Progenitor cell of endocrine pancreas (in vitro differentiated cells): ENCODE results near the gene PPM1E. TPM values are rescaled to one million over a fixed set of nuclear protein-coding genes. Genes with fewer than 3 reads are reported as not detected.
A peak's percentile ranks its signal among the peaks of the same experiment; 100 is the strongest.

Source experiments
- DNase-seq: peaks from one replicate; pipeline ENCODE4 v3.0.0; 2021; ENCODE audit warnings: low spot score; ENCODE audit not compliant: unreplicated experiment
- H3K27ac Mint-ChIP-seq: 2 replicates; pipeline ENCODE4 v1.8.0; 2021; ENCODE audit warnings: mild to moderate bottlenecking, moderate library complexity, mixed read lengths
- H3K27me3 Mint-ChIP-seq: 2 replicates; pipeline ENCODE4 v1.8.0; 2021; ENCODE audit warnings: mixed read lengths
- H3K36me3 Mint-ChIP-seq: 2 replicates; pipeline ENCODE4 v1.8.0; 2022; ENCODE audit warnings: mixed read lengths; ENCODE audit not compliant: insufficient read depth
- H3K4me1 Mint-ChIP-seq: 2 replicates; pipeline ENCODE4 v1.8.0; 2021; ENCODE audit warnings: low read depth, mixed read lengths
- H3K4me3 Mint-ChIP-seq: 2 replicates; pipeline ENCODE4 v1.8.0; 2021; ENCODE audit warnings: low read depth, mild to moderate bottlenecking, moderate library complexity, mixed read lengths
- H3K9me3 Mint-ChIP-seq: 2 replicates; pipeline ENCODE4 v1.8.0; 2021; ENCODE audit warnings: low read depth, mixed read lengths
- long read RNA-seq: library from polyadenylated mRNA; unstranded; transcript quantifications from one replicate; pipeline ENCODE4 v2.0.0, GENCODE V29; 2020
- total RNA-seq: library from RNA; stranded (reverse); gene quantifications from 2 replicates; pipeline ENCODE4 v1.2.1, GENCODE V29; 2021
- TF ChIP-seq, protein P1 (sequence below): fragments of 200-600 bp; sonication (generic); IDR thresholded peaks from one replicate; pipeline ENCODE4 v1.5.0; 2021; ENCODE audit warnings: antibody characterized with exemption, mild to moderate bottlenecking; ENCODE audit not compliant: unreplicated experiment

Gene PPM1E
- total RNA-seq, result 1.6 and 1.7 TPM in 2 replicates
- long read RNA-seq, result 0 reads

DNA sequence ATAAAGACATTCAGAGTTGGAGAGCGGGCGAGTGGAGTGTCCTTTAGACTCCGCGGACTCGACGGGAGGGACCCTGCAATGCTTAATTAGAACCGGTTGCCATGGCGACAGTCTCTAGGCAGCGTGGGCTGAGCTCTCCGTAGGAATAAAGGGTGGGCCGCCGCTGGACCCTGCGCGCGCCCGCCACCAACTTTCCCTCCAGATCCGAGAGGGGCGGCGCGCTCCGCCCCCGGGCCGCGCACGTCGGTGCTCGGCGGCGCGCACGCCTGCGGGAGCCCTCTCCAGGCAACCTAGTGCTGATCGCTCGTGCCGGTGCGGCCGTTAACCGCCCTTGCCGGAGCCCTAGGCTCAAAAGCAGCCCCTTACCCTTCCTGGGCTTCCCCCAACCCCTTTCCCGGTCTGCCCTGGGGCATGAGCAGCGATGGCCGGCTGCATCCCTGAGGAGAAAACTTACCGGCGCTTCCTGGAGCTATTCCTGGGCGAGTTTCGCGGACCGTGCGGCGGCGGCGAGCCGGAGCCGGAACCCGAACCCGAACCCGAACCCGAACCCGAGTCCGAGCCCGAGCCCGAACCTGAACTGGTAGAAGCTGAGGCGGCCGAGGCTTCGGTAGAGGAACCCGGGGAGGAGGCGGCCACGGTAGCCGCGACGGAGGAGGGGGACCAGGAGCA, at the start of gene PPM1E:
TSS of gene PPM1E (plus strand) at position 278 of the 669 bp plus-strand sequence.
- TF ChIP-seq, protein P1, sequence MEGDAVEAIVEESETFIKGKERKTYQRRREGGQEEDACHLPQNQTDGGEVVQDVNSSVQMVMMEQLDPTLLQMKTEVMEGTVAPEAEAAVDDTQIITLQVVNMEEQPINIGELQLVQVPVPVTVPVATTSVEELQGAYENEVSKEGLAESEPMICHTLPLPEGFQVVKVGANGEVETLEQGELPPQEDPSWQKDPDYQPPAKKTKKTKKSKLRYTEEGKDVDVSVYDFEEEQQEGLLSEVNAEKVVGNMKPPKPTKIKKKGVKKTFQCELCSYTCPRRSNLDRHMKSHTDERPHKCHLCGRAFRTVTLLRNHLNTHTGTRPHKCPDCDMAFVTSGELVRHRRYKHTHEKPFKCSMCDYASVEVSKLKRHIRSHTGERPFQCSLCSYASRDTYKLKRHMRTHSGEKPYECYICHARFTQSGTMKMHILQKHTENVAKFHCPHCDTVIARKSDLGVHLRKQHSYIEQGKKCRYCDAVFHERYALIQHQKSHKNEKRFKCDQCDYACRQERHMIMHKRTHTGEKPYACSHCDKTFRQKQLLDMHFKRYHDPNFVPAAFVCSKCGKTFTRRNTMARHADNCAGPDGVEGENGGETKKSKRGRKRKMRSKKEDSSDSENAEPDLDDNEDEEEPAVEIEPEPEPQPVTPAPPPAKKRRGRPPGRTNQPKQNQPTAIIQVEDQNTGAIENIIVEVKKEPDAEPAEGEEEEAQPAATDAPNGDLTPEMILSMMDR, result no peak
- peaks cover 5% of the 10 kb centered on the region for H3K4me1 Mint-ChIP-seq
- H3K36me3 Mint-ChIP-seq, result no peaks in the 10 kb centered on the region
- DNase-seq, result peak; percentile 68
- H3K27me3 Mint-ChIP-seq, result peaks cover 57% of the 10 kb centered on the region
- H3K27ac Mint-ChIP-seq, result no peak within 1 kb of the TSS
- no peaks in the 10 kb centered on the region for H3K9me3 Mint-ChIP-seq
- peak within 1 kb of the TSS; percentile 89 for H3K4me3 Mint-ChIP-seq

DNA sequence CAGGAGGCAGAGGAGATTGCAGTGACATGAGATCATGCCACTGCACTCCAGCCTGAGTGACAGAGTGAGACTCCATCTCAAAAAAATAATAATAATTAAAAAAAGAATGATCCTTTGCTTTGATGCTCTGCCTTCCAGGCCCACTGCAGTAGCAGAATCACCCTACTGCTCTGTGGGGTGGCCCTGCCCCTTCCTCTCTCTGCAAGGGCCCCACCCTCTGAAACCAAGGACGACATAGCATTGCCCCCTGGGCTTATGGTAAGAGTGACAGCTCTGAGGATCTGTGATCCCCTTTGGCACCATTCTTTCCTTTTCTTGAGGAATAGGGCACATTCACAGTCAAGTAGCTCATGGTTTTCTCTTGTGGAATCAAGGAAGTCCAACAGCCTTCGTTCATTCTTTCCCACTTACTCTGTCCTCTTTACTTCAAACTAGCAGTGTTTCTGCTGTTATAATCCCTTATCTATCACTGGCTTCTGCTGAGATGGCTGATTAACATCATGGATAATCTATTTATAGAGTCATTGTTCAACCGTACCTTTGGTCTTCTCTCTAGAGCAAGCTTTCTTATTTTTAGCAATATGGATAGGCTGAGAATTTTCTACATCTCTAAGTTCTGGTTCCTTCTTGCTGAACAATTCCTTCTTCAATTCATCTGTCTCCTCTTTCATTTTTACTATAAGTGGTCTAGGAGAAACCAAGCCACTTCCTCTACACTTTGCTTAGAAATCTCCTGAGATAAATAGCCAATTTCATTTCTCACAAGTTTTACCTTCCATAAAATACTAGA, 49.1 kb upstream of the PPM1E start:
- H3K27ac Mint-ChIP-seq, result no peak overlapping the region
- peaks cover 9% of the 10 kb centered on the region for H3K36me3 Mint-ChIP-seq
- no peaks in the 10 kb centered on the region for H3K9me3 Mint-ChIP-seq
- TF ChIP-seq, protein P1, result no peak
- H3K27me3 Mint-ChIP-seq, result no peaks in the 10 kb centered on the region
- H3K4me3 Mint-ChIP-seq, result no peak overlapping the region
- no peak for DNase-seq
- peaks cover 3% of the 10 kb centered on the region for H3K4me1 Mint-ChIP-seq

DNA sequence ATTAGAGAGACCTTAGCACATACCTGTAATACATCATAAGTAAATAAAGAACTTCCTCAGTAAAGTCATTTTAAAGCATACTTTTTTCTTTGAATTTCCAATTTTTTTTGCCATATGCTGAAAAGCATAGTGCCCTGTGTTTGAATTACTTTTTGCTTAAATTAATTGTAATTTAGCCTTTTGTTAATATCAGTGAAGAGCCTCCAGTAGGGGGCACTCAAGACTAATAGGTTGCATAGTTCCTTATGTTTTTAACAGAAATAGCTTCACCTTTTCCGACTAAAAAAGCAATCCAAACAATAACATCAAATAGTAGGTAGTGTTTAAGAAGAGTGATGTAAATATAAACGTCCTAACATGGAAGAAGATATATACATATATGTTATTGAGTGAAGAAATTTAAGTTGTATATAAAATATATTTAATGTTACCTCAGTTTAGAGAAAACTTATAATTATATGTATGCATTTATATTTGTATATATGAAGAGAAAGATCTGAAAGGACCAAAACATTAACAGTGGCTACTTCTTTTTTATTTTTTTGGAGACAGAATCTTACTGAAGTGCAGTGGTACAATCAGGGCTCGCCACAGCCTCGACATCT, 44.6 kb upstream of the PPM1E start:
- peaks cover 2% of the 10 kb centered on the region for H3K4me1 Mint-ChIP-seq
- H3K27me3 Mint-ChIP-seq, result no peaks in the 10 kb centered on the region
- no peak overlapping the region for H3K27ac Mint-ChIP-seq

DNA sequence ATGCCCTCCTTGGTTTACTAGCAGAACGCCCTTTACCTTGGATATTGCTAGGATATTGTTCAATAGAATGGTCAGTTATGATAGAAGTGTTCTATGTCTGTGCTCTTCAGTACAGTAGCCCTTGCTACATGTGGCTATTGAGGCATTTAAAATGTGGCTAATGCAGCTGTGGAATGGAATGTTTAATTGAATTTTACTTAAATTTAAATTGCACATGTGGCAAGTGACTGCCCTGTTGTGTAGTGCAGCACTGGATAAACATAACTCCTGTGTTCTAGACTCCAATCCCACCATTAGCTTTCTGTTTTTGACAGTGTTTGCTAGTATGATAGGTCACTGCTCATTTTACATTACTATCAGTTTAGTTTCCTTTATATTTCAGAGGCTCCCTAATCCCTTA, 33.4 kb upstream of the PPM1E start:
- no peaks in the 10 kb centered on the region for H3K27me3 Mint-ChIP-seq
- TF ChIP-seq, protein P1, result no peak
- no peak overlapping the region for H3K4me3 Mint-ChIP-seq
- H3K36me3 Mint-ChIP-seq, result peaks cover 5% of the 10 kb centered on the region
- no peaks in the 10 kb centered on the region for H3K9me3 Mint-ChIP-seq
- no peak overlapping the region for H3K27ac Mint-ChIP-seq
- H3K4me1 Mint-ChIP-seq, result no peaks in the 10 kb centered on the region
- no peak for DNase-seq

More for the DNA sequence above, 44.6 kb upstream of the PPM1E start:
- no peak overlapping the region for H3K4me3 Mint-ChIP-seq
- no peaks in the 10 kb centered on the region for H3K9me3 Mint-ChIP-seq
- peaks cover 10% of the 10 kb centered on the region for H3K36me3 Mint-ChIP-seq
- TF ChIP-seq, protein P1, result peak; percentile 87
- no peak for DNase-seq

DNA sequence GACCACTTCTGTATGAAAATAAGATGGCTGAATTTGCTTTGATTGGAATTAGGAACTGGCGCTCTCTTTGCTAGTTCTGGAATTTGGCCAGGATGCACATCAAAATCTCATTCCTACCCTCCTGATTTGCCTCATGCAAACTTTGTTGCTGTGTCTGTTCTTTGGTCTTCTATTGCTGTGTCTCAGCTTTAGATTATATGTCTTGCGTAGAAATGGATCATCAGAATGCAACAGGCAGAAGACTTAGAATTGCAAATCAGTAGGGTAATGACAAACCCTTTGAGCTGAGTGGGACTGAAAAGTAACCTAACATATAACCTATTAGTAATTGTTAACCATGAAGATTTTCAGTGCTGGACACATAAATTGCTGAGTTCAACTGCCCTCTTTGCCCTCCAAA, 33.0 kb upstream of the PPM1E start:
- H3K4me1 Mint-ChIP-seq, result no peaks in the 10 kb centered on the region
- TF ChIP-seq, protein P1, result no peak
- DNase-seq, result no peak
- H3K36me3 Mint-ChIP-seq, result peaks cover 5% of the 10 kb centered on the region
- no peaks in the 10 kb centered on the region for H3K9me3 Mint-ChIP-seq
- H3K27me3 Mint-ChIP-seq, result no peaks in the 10 kb centered on the region
- H3K4me3 Mint-ChIP-seq, result no peak overlapping the region
- no peak overlapping the region for H3K27ac Mint-ChIP-seq
